Osteoblast (primary cell): ENCODE data around the gene KASH5. TPM values are rescaled to one million over a fixed set of nuclear protein-coding genes. Genes with fewer than 3 reads are reported as not detected.
A peak's percentile ranks its signal among the peaks of the same experiment; 100 is the strongest.

ENCODE experiments used
- DNase-seq: peaks from one replicate; pipeline ENCODE4 v3.0.0; 2011; ENCODE audit warnings: low spot score, mixed read lengths; ENCODE audit not compliant: insufficient read length; ENCODE audit errors: missing footprints
- H2AFZ ChIP-seq: 2 replicates; pipeline ENCODE4 v1.6.0; 2011; ENCODE audit warnings: mild to moderate bottlenecking, low read length
- H3K27ac ChIP-seq: 2 replicates; pipeline ENCODE4 v1.5.1; 2011; ENCODE audit warnings: mild to moderate bottlenecking, low read depth, low read length, moderate library complexity
- H3K27me3 ChIP-seq: 2 replicates; pipeline ENCODE4 v1.6.0; 2012; ENCODE audit warnings: mild to moderate bottlenecking, control low read depth, inconsistent platforms, low read length, moderate library complexity; ENCODE audit not compliant: insufficient read depth
- H3K36me3 ChIP-seq: 2 replicates; pipeline ENCODE4 v1.5.1; 2011; ENCODE audit warnings: mild to moderate bottlenecking, low read length, control low read depth, moderate library complexity; ENCODE audit not compliant: insufficient read depth
- H3K4me1 ChIP-seq: 2 replicates; pipeline ENCODE4 v1.5.1; 2011; ENCODE audit warnings: mild to moderate bottlenecking, low read length, control low read depth, moderate library complexity; ENCODE audit not compliant: insufficient read depth
- H3K4me2 ChIP-seq: 2 replicates; pipeline ENCODE4 v1.6.0; 2011; ENCODE audit warnings: mild to moderate bottlenecking, low read length; ENCODE audit not compliant: insufficient read depth
- H3K4me3 ChIP-seq: fragments of 200-600 bp; sonication (generic); 3 replicates; pipeline ENCODE4 v1.5.1; 2012; ENCODE audit warnings: mild to moderate bottlenecking, low read length, inconsistent platforms; ENCODE audit not compliant: insufficient read depth
- H3K79me2 ChIP-seq: 2 replicates; pipeline ENCODE4 v1.6.0; 2012; ENCODE audit warnings: mild to moderate bottlenecking, low read length, control low read depth, inconsistent platforms; ENCODE audit not compliant: insufficient read depth
- H3K9me3 ChIP-seq: 2 replicates; pipeline ENCODE4 v1.5.1; 2011; ENCODE audit warnings: low read depth, low read length, control low read depth
- H4K20me1 ChIP-seq: 2 replicates; pipeline ENCODE4 v1.6.0; 2012; ENCODE audit warnings: mild to moderate bottlenecking, low read length, control low read depth; ENCODE audit not compliant: insufficient read depth
- total RNA-seq: library from RNA; depleted of rRNA; stranded (reverse); fragments of >200 nt; gene quantifications from 2 replicates; pipeline ENCODE4 v1.2.3, GENCODE V29; 2012
- TF ChIP-seq, protein P1 (sequence below): IDR thresholded peaks from 2 replicates; pipeline ENCODE4 v1.5.1; 2011; ENCODE audit warnings: mild to moderate bottlenecking, low read depth, low read length, moderate library complexity; ENCODE audit errors: extremely low read depth

KASH5 gene
- total RNA-seq, 1 donor = not detected

DNA sequence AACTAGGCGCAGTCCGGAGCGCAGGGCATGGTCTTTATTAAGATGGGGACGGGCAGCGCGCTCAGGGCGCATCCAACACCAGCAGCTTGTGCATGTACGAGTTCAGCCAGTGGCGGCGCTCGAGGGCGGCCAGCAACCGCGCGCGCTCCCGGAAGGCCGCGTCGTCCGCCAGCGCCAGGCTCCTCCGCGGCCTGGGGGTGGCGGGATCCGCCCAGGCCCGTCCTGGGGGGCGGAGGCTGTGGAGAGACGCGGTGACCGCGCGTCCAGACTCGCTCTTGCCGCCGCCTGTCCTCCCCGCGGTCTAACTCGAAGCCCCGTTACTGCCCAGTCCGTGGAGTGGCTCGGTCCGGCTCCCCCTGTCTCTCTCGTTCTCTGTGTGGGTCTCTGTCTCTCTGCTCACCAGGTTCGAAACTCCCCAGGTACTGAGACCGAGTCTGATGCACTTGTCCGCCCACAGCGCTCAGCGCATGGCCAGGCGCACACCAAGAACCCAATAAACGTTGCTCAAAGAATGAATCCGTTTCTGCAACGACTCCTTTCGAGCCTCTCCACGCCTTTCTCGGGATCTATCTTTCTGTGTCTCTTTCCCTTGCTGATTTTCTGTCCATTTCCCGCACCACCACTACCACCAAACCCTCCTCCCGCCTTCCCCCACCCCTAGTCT lies 34.5 kb downstream of the KASH5 start:
- Histone ChIP-seq H4K20me1 (peaks cover 3% of the 10 kb centered on the region), H3K27ac (no peak overlapping the region), H3K79me2 (no peaks in the 10 kb centered on the region), H2AFZ (no peak overlapping the region), H3K36me3 (no peaks in the 10 kb centered on the region), H3K4me2 (peak overlapping the region; percentile 48), H3K9me3 (no peaks in the 10 kb centered on the region), H3K27me3 (peaks cover 96% of the 10 kb centered on the region), H3K4me3 (peak overlapping the region; percentile 22), H3K4me1 (no peaks in the 10 kb centered on the region)
- TF ChIP-seq, protein P1, sequence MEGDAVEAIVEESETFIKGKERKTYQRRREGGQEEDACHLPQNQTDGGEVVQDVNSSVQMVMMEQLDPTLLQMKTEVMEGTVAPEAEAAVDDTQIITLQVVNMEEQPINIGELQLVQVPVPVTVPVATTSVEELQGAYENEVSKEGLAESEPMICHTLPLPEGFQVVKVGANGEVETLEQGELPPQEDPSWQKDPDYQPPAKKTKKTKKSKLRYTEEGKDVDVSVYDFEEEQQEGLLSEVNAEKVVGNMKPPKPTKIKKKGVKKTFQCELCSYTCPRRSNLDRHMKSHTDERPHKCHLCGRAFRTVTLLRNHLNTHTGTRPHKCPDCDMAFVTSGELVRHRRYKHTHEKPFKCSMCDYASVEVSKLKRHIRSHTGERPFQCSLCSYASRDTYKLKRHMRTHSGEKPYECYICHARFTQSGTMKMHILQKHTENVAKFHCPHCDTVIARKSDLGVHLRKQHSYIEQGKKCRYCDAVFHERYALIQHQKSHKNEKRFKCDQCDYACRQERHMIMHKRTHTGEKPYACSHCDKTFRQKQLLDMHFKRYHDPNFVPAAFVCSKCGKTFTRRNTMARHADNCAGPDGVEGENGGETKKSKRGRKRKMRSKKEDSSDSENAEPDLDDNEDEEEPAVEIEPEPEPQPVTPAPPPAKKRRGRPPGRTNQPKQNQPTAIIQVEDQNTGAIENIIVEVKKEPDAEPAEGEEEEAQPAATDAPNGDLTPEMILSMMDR = no peak
- peak; percentile 84 for DNase-seq

DNA sequence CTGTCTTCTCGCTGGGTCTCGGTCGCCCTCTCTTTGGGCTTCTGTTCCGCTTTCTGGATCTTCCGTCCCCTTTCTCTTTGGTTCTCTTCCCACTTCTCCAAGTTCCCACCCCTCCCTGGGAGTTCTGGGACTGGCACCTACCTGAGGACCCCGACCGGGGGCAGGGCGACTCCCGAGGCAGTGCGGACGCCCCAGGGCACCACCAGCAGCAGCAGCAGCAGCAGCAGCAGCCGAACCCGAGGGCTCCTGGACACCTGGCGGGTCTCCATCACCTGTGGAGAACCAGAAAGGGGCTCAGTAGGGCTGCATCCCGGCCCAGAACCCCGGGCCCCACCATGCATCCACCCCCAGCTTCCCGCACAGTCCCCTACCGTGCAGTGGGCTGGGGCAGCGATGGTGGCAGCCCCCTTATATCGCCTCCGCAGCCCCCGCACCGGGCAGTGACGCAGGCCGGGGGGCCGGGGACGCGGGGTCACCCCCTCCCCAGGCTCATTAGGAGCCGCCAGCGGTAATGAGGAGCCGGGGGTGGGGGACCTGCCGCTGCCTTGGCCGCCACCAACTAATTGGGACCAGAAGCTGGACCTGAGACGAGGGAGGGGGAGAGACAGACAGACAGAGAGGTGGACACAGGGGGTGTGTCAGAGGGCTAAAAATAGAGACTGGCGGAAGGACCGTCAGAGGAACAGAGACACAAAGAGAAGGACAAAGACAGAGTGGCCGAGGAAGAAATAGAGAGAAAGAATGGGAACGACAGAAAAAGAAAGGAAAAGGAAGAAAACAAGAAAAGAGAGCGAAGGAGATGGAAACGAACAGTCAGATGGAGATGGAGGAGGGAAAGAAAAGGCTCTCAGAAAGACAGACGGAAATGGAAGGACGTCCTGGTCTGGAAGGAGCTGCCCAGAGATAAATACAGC lies 35.3 kb downstream of the KASH5 start, which contains the start of gene PTH2:
Gene PTH2 (minus strand): TSS at position 371 of the 914 bp plus-strand sequence. CDS start 102 bp downstream, at position 269.
- Histone ChIP-seq H3K4me1 (no peaks in the 10 kb centered on the region), H3K4me2 (peak within 1 kb of the TSS; percentile 48), H2AFZ (no peak within 1 kb of the TSS), H3K27me3 (peaks cover 95% of the 10 kb centered on the region), H4K20me1 (peaks cover 3% of the 10 kb centered on the region), H3K36me3 (no peaks in the 10 kb centered on the region), H3K4me3 (peak within 1 kb of the TSS; percentile 22), H3K9me3 (no peaks in the 10 kb centered on the region), H3K27ac (no peak within 1 kb of the TSS), H3K79me2 (no peaks in the 10 kb centered on the region)
- TF ChIP-seq, protein P1 = no peak
- peak; percentile 82 for DNase-seq

- H3K4me2 ChIP-seq = no peak overlapping the region
- H3K27me3 ChIP-seq = peaks cover 96% of the 10 kb centered on the region
- H3K27ac ChIP-seq = no peak overlapping the region
- no peaks in the 10 kb centered on the region for H3K9me3 ChIP-seq
- H3K4me1 ChIP-seq = no peaks in the 10 kb centered on the region
- H3K36me3 ChIP-seq = no peaks in the 10 kb centered on the region
- TF ChIP-seq, protein P1 = no peak
- H2AFZ ChIP-seq = no peak overlapping the region
- no peak overlapping the region for H3K4me3 ChIP-seq
- H4K20me1 ChIP-seq = peaks cover 3% of the 10 kb centered on the region
- no peak for DNase-seq
- H3K79me2 ChIP-seq = no peaks in the 10 kb centered on the region
Measured at GRCh38 chr19:49423985-49424303, 35.9 kb downstream of the KASH5 start.

DNA sequence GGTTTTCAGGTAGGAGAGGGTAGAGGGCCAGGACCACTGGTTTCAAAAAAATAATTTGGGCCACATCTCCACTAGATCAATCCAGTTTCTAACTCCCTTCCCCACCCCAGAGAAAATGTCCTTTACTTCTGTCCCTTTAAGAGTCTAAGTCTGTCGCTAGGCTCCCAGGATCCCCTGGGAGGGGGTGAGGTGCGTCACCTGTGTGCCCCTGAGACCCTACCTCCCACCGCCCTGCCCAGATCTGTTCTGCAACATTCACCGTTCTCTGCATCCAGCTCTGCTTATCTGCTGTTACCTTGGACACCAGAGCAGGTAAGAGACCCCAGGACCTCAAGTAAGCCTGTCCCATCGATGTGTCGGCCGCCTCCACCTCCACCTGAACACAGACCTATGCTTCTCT lies 37.1 kb downstream of the KASH5 start, which contains the start of gene GFY:
Gene GFY (plus strand): TSS at position 211 of the 400 bp plus-strand sequence. CDS start 1,043 bp downstream, outside the sequence.
- peaks cover 95% of the 10 kb centered on the region for H3K27me3 ChIP-seq
- no peak within 1 kb of the TSS for H3K4me2 ChIP-seq
- no peaks in the 10 kb centered on the region for H3K36me3 ChIP-seq
- no peaks in the 10 kb centered on the region for H3K9me3 ChIP-seq
- peaks cover 3% of the 10 kb centered on the region for H4K20me1 ChIP-seq
- H3K4me3 ChIP-seq = no peak within 1 kb of the TSS
- no peaks in the 10 kb centered on the region for H3K79me2 ChIP-seq
- H3K4me1 ChIP-seq = no peaks in the 10 kb centered on the region
- DNase-seq = peak; percentile 62
- no peak within 1 kb of the TSS for H3K27ac ChIP-seq
- TF ChIP-seq, protein P1 = no peak
- no peak within 1 kb of the TSS for H2AFZ ChIP-seq
